Colonic mucosa (tissue), 4 donors: ENCODE measurements around the gene TDRD9. TPM values are rescaled to one million over a fixed set of nuclear protein-coding genes. Genes with fewer than 3 reads are reported as not detected.

Source experiments
- DNase-seq: peaks from one replicate; pipeline ENCODE4 v3.0.0-alpha.2; 2020
- H3K27ac ChIP-seq: fragments of 200-600 bp; one replicate; pipeline ENCODE4 v1.8.0; 2021
- H3K27me3 ChIP-seq: fragments of 200-600 bp; one replicate; pipeline ENCODE4 v1.8.0; 2021
- H3K36me3 ChIP-seq: fragments of 200-600 bp; one replicate; pipeline ENCODE4 v1.8.0; 2021
- H3K4me1 ChIP-seq: fragments of 200-600 bp; one replicate; pipeline ENCODE4 v1.8.0; 2021; ENCODE audit warnings: mild to moderate bottlenecking
- H3K4me3 ChIP-seq: fragments of 200-600 bp; one replicate; pipeline ENCODE4 v1.8.0; 2021
- H3K9ac ChIP-seq, 2 donors: one replicate each; pipeline ENCODE4 v1.7.0; 2013; ENCODE audit warnings: control low read depth in 2 of 2, low read depth in 2 of 2, low read length in 2 of 2
- H3K9me3 ChIP-seq: fragments of 200-600 bp; one replicate; pipeline ENCODE4 v1.8.0; 2021
- intact Hi-C: fragments of 100-400 bp; cut with DNase I; formaldehyde crosslinking; loops from one replicate; pipeline ENCODE4 v1.14.1; 2022
- total RNA-seq, 2 donors: library from RNA; stranded (reverse); fragmentation: NEBNext Ultra II Directional in 1 of 2; extraction: Animal tissue kit (Norgen Biotek cat#: 25700) in 1 of 2; gene quantifications; one replicate each; pipeline ENCODE4 v1.2.1, GENCODE V29; 2021
- TF ChIP-seq, protein P1 (sequence below): fragments of 200-600 bp; IDR thresholded peaks from one replicate; pipeline ENCODE4 v1.8.0; 2022; ENCODE audit warnings: antibody characterized with exemption, mild to moderate bottlenecking
- donor health status: healthy.
- donor health status: DM: no; HTN: no; CAD: no.
- donor health status: DM: no; HTN: no; CAD: no.

The TDRD9 gene
- total RNA-seq, 2 donors from 2014 or later, result 0.44 to 1.1 TPM

DNA sequence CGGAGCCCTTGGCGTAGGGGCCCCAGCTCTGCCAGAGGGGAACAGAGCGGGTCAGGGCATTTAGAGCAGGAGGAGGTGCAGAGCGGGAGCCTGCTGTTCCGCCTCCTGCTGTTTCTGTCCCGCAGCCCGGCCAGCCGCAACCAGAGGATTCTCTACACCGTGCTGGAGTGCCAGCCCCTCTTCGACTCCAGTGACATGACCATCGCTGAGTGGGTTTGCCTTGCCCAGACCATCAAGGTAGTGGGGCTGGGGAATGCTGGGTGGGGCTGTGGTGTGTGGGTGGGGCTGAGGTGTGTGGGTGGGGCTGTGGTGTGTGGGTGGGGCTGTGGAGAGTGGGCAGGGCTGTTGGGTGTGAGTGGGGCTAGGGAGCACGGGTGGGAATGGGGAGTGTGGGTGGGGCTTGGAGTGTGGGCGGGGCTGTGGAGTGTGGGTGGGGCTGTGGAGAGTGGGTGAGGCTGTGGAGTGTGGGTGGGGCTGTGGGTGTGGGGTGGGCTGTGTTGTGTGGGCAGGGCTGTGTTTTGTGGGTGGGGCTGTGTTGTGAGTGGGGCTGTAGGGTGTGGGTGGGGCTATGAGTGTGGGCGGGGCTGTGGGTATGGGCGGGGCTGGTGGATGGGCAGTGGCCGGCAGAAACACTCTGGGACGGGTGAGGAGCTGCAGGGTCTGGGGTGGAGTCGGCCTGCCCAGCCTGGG lies 165.3 kb downstream of the TDRD9 start:
- intact Hi-C loops, result loop anchor here (10.0 kb wide), 1 partner anchor 471 kb away; no protein-coding TSS in a partner anchor
- TF ChIP-seq, protein P1, sequence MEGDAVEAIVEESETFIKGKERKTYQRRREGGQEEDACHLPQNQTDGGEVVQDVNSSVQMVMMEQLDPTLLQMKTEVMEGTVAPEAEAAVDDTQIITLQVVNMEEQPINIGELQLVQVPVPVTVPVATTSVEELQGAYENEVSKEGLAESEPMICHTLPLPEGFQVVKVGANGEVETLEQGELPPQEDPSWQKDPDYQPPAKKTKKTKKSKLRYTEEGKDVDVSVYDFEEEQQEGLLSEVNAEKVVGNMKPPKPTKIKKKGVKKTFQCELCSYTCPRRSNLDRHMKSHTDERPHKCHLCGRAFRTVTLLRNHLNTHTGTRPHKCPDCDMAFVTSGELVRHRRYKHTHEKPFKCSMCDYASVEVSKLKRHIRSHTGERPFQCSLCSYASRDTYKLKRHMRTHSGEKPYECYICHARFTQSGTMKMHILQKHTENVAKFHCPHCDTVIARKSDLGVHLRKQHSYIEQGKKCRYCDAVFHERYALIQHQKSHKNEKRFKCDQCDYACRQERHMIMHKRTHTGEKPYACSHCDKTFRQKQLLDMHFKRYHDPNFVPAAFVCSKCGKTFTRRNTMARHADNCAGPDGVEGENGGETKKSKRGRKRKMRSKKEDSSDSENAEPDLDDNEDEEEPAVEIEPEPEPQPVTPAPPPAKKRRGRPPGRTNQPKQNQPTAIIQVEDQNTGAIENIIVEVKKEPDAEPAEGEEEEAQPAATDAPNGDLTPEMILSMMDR, result no peak
- no peak overlapping the region for H3K27ac ChIP-seq
- no peak overlapping the region for H3K4me3 ChIP-seq
- H3K36me3 ChIP-seq, result no peaks in the 10 kb centered on the region
- DNase-seq, result no peak
- H3K4me1 ChIP-seq, result no peaks in the 10 kb centered on the region
- H3K27me3 ChIP-seq, result no peaks in the 10 kb centered on the region
- no peak overlapping the region for H3K9ac ChIP-seq
- H3K9me3 ChIP-seq, result no peaks in the 10 kb centered on the region

- intact Hi-C loops, result loop anchor here (10.0 kb wide), 1 partner anchor 471 kb away; no protein-coding TSS in a partner anchor
- H3K9me3 ChIP-seq, result no peaks in the 10 kb centered on the region
- H3K27ac ChIP-seq, result no peak overlapping the region
- no peaks in the 10 kb centered on the region for H3K4me1 ChIP-seq
- no peak overlapping the region for H3K4me3 ChIP-seq
- DNase-seq, result no peak
- H3K36me3 ChIP-seq, result no peaks in the 10 kb centered on the region
- H3K9ac ChIP-seq, result peak overlapping the region in 1 of 2 donors; percentile 8
- TF ChIP-seq, protein P1, result no peak
- no peaks in the 10 kb centered on the region for H3K27me3 ChIP-seq
Observed at GRCh38 chr14:104094056-104094708, 165.9 kb downstream of the TDRD9 start.

GRCh38 chr14:104094709-104095425 lies 166.6 kb downstream of the TDRD9 start:
- Histone ChIP-seq H3K4me1 (peaks cover 2% of the 10 kb centered on the region), H3K9me3 (no peaks in the 10 kb centered on the region), H3K4me3 (no peak overlapping the region), H3K9ac (peak overlapping the region in 1 of 2 donors; percentile 8), H3K27ac (no peak overlapping the region), H3K36me3 (no peaks in the 10 kb centered on the region), H3K27me3 (no peaks in the 10 kb centered on the region)
- TF ChIP-seq, protein P1, result peak; percentile 97
- DNase-seq, result peak; percentile 82
- intact Hi-C loops, result loop anchor here (5.0 to 10.0 kb wide), 2 partner anchors 37 to 470 kb away; no protein-coding TSS in a partner anchor

DNA sequence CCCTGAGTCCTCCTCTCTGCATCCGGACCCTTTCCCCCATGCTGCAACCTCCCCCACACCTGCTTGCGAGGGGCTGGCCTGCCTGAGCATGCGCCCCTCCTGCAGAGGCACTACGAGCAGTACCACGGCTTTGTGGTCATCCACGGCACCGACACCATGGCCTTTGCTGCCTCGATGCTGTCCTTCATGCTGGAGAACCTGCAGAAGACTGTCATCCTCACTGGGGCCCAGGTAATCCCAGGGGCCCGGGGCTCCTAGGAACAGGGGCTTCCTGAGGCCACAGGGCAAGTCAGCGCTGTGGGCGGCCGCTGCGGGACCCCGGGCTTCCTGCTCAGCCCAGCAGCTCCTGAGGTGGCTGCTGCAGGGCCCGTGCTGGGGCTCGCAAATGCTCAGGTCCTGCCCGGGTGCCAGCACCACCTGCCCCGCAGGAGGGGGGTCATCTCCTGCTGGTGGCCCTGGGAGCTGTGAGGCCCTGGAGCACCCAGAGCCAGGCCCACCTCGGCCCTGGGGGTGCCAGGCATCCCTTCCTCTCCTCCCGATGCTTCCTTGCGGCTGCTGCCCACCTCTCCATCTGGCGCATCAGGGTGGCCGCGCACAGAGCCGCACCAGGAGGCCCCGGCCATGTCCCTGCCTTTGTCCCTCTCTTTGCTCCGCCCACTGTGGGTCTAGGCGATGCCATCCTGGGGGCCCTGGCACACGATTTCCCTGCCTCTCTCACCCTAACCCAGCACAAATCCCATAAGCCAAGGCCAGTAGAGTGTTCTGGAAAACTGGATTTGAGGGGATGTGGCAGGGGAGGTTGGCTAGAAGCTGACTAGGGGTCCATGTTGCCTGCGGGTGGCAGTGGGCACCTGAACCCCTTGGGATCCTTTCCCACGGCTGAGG lies 167.4 kb downstream of the TDRD9 start:
- H3K4me3 ChIP-seq, result no peak overlapping the region
- no peaks in the 10 kb centered on the region for H3K36me3 ChIP-seq
- DNase-seq, result no peak
- TF ChIP-seq, protein P1, result no peak
- H3K9ac ChIP-seq, result no peak overlapping the region
- peaks cover 9% of the 10 kb centered on the region for H3K4me1 ChIP-seq
- no peaks in the 10 kb centered on the region for H3K27me3 ChIP-seq
- intact Hi-C loops, result loop anchor here (5.0 to 10.0 kb wide), 2 partner anchors 37 to 469 kb away; no protein-coding TSS in a partner anchor
- H3K27ac ChIP-seq, result no peak overlapping the region
- no peaks in the 10 kb centered on the region for H3K9me3 ChIP-seq
